Loucy (cell line): ENCODE data around the gene KLK13.

Experiments
- CTCF ChIP-seq: fragments of 200-600 bp; sonication (generic); conservative IDR thresholded peaks from 2 replicates; pipeline ENCODE4 v1.5.1; 2014; ENCODE audit warnings: mild to moderate bottlenecking, antibody characterized with exemption, low read length
- EZH2phosphoT487 ChIP-seq: fragments of 200-600 bp; IDR thresholded peaks from 2 replicates; pipeline ENCODE4 v1.6.1; 2018; ENCODE audit warnings: antibody characterized with exemption, mild to moderate bottlenecking, moderate library complexity, borderline replicate concordance

- TF ChIP-seq CTCF, result no peak
- no peak for TF ChIP-seq EZH2phosphoT487
These were observed 18.3 kb upstream of the KLK13 start for GRCh38 chr19:51083181-51083580.
